DMS79 treated with DMSO at 0.1 percent for 48 hours (cell line): ENCODE measurements around the gene ZDHHC13.

Experiments used
- DNase-seq: peaks from one replicate; lab custom pipeline; 2025; lab: John Stamatoyannopoulos, UW

The ZDHHC13 gene

GRCh38 chr11:19208959-19209546, 92.1 kb downstream of the ZDHHC13 start:
- DNase-seq: no peak

GRCh38 chr11:19209617-19210370, 92.8 kb downstream of the ZDHHC13 start:
- DNase-seq: no peak

GRCh38 chr11:19216021-19216420, 99.1 kb downstream of the ZDHHC13 start:
- DNase-seq: no peak

GRCh38 chr11:19216709-19217374, 99.9 kb downstream of the ZDHHC13 start:
- peak; percentile 40 for DNase-seq

GRCh38 chr11:19218216-19218615, 101.2 kb downstream of the ZDHHC13 start:
- DNase-seq: peak; percentile 96

GRCh38 chr11:19218786-19219460, 102.0 kb downstream of the ZDHHC13 start:
- DNase-seq: peak; percentile 88

GRCh38 chr11:19220903-19221724, 104.1 kb downstream of the ZDHHC13 start:
- DNase-seq: peak; percentile 70

GRCh38 chr11:19225123-19225522, 108.2 kb downstream of the ZDHHC13 start:
- no peak for DNase-seq

GRCh38 chr11:19225581-19225980, 108.6 kb downstream of the ZDHHC13 start:
- peak; percentile 95 for DNase-seq
